Activated T-cell treated with anti-CD3 and anti-CD28 coated beads, Interleukin-2, amount 50 U/mL, for 24 hours (primary cell): Measurements from ENCODE around the gene AFF2.
"Not testable (repeated sequence)": the region's sequence is repeated elsewhere in the genome, so short reads cannot be mapped to it uniquely, and the experiment has no call there.

Experiments used
- DNase-seq: peaks from one replicate; pipeline ENCODE4 v3.0.0-alpha.2; 2020
- H3K27ac Mint-ChIP-seq: 2 replicates; pipeline ENCODE4 v1.8.0; 2020; ENCODE audit warnings: mild to moderate bottlenecking, mixed read lengths
- H3K27me3 Mint-ChIP-seq: 2 replicates; pipeline ENCODE4 v1.8.0; 2020; ENCODE audit warnings: mixed read lengths
- H3K36me3 Mint-ChIP-seq: 2 replicates; pipeline ENCODE4 v1.8.0; 2020; ENCODE audit warnings: low read depth, mixed read lengths
- H3K4me1 Mint-ChIP-seq: 2 replicates; pipeline ENCODE4 v1.8.0; 2020; ENCODE audit warnings: low read depth, mixed read lengths
- H3K4me3 Mint-ChIP-seq: 2 replicates; pipeline ENCODE4 v1.8.0; 2020; ENCODE audit warnings: mild to moderate bottlenecking, moderate library complexity, mixed read lengths
- H3K9me3 Mint-ChIP-seq: 2 replicates; pipeline ENCODE4 v1.8.0; 2020; ENCODE audit warnings: mixed read lengths

The AFF2 gene

GRCh38 chrX:148872881-148873280 lies 372.5 kb downstream of the AFF2 start:
- DNase-seq, result no peak
- Mint-ChIP-seq H3K4me1 (no peaks in the 10 kb centered on the region), H3K4me3 (no peak overlapping the region), H3K27me3 (peaks cover 14% of the 10 kb centered on the region), H3K27ac (no peak overlapping the region), H3K9me3 (no peaks in the 10 kb centered on the region), H3K36me3 (no peaks in the 10 kb centered on the region)

GRCh38 chrX:148874636-148875246 lies 374.3 kb downstream of the AFF2 start:
- Mint-ChIP-seq H3K36me3 (no peaks in the 10 kb centered on the region), H3K27ac (no peak overlapping the region), H3K27me3 (peaks cover 17% of the 10 kb centered on the region), H3K4me1 (no peaks in the 10 kb centered on the region), H3K4me3 (no peak overlapping the region), H3K9me3 (no peaks in the 10 kb centered on the region)
- no peak for DNase-seq

GRCh38 chrX:148878371-148878770 lies 378.0 kb downstream of the AFF2 start:
- no peaks in the 10 kb centered on the region for H3K4me1 Mint-ChIP-seq
- no peak for DNase-seq
- H3K36me3 Mint-ChIP-seq, result no peaks in the 10 kb centered on the region
- H3K27ac Mint-ChIP-seq, result no peak overlapping the region
- no peaks in the 10 kb centered on the region for H3K9me3 Mint-ChIP-seq
- H3K4me3 Mint-ChIP-seq, result no peak overlapping the region
- peaks cover 16% of the 10 kb centered on the region for H3K27me3 Mint-ChIP-seq

GRCh38 chrX:148885203-148885602 lies 384.8 kb downstream of the AFF2 start:
- H3K9me3 Mint-ChIP-seq, result no peaks in the 10 kb centered on the region
- no peak for DNase-seq
- H3K36me3 Mint-ChIP-seq, result no peaks in the 10 kb centered on the region
- H3K4me1 Mint-ChIP-seq, result no peaks in the 10 kb centered on the region
- H3K4me3 Mint-ChIP-seq, result no peak overlapping the region
- H3K27ac Mint-ChIP-seq, result no peak overlapping the region
- H3K27me3 Mint-ChIP-seq, result peaks cover 30% of the 10 kb centered on the region

GRCh38 chrX:148893395-148893794 lies 393.0 kb downstream of the AFF2 start:
- Mint-ChIP-seq H3K4me1 (no peaks in the 10 kb centered on the region), H3K27ac (no peak overlapping the region), H3K4me3 (no peak overlapping the region), H3K27me3 (peaks cover 26% of the 10 kb centered on the region), H3K36me3 (no peaks in the 10 kb centered on the region), H3K9me3 (no peaks in the 10 kb centered on the region)
- DNase-seq, result no peak

- H3K4me3 Mint-ChIP-seq, result no peak overlapping the region
- H3K27ac Mint-ChIP-seq, result no peak overlapping the region
- no peak for DNase-seq
- no peaks in the 10 kb centered on the region for H3K9me3 Mint-ChIP-seq
- no peaks in the 10 kb centered on the region for H3K4me1 Mint-ChIP-seq
- peaks cover 30% of the 10 kb centered on the region for H3K27me3 Mint-ChIP-seq
- H3K36me3 Mint-ChIP-seq, result no peaks in the 10 kb centered on the region
These were observed 402.2 kb downstream of the AFF2 start for GRCh38 chrX:148902581-148902980.

GRCh38 chrX:148903176-148903575 lies 402.8 kb downstream of the AFF2 start:
- Mint-ChIP-seq H3K27me3 (peaks cover 29% of the 10 kb centered on the region), H3K4me1 (no peaks in the 10 kb centered on the region), H3K4me3 (no peak overlapping the region), H3K36me3 (no peaks in the 10 kb centered on the region), H3K27ac (no peak overlapping the region), H3K9me3 (no peaks in the 10 kb centered on the region)
- DNase-seq, result no peak

- no peaks in the 10 kb centered on the region for H3K36me3 Mint-ChIP-seq
- no peak for DNase-seq
- H3K27ac Mint-ChIP-seq, result no peak overlapping the region
- H3K4me1 Mint-ChIP-seq, result no peaks in the 10 kb centered on the region
- no peaks in the 10 kb centered on the region for H3K9me3 Mint-ChIP-seq
- no peak overlapping the region for H3K4me3 Mint-ChIP-seq
- peaks cover 27% of the 10 kb centered on the region for H3K27me3 Mint-ChIP-seq
These were observed 404.1 kb downstream of the AFF2 start for GRCh38 chrX:148904421-148905111.

- Mint-ChIP-seq H3K27me3 (peaks cover 27% of the 10 kb centered on the region), H3K4me3 (no peak overlapping the region), H3K4me1 (no peaks in the 10 kb centered on the region), H3K27ac (no peak overlapping the region), H3K36me3 (no peaks in the 10 kb centered on the region), H3K9me3 (no peaks in the 10 kb centered on the region)
- DNase-seq, result no peak
These were observed 405.0 kb downstream of the AFF2 start for GRCh38 chrX:148905400-148905799.

GRCh38 chrX:148906628-148907027 lies 406.2 kb downstream of the AFF2 start:
- H3K27ac Mint-ChIP-seq, result not testable (repeated sequence)

GRCh38 chrX:148909758-148910157 lies 409.3 kb downstream of the AFF2 start:
- H3K9me3 Mint-ChIP-seq, result no peaks in the 10 kb centered on the region

More at GRCh38 chrX:148906628-148907027, 406.2 kb downstream of the AFF2 start:
- not testable (repeated sequence) for H3K9me3 Mint-ChIP-seq, H3K4me3 Mint-ChIP-seq, H3K4me1 Mint-ChIP-seq, DNase-seq, H3K36me3 Mint-ChIP-seq
- peaks cover 27% of the 10 kb centered on the region for H3K27me3 Mint-ChIP-seq

GRCh38 chrX:148913971-148914370 lies 413.6 kb downstream of the AFF2 start:
- no peaks in the 10 kb centered on the region for H3K36me3 Mint-ChIP-seq
- H3K27ac Mint-ChIP-seq, result no peak overlapping the region
- H3K4me3 Mint-ChIP-seq, result no peak overlapping the region
- H3K27me3 Mint-ChIP-seq, result peaks cover 17% of the 10 kb centered on the region
- no peaks in the 10 kb centered on the region for H3K9me3 Mint-ChIP-seq
- DNase-seq, result no peak
- H3K4me1 Mint-ChIP-seq, result no peaks in the 10 kb centered on the region

More at GRCh38 chrX:148909758-148910157, 409.3 kb downstream of the AFF2 start:
- H3K27me3 Mint-ChIP-seq, result peaks cover 25% of the 10 kb centered on the region
- H3K27ac Mint-ChIP-seq, result no peak overlapping the region
- no peak overlapping the region for H3K4me3 Mint-ChIP-seq
- no peaks in the 10 kb centered on the region for H3K36me3 Mint-ChIP-seq
- H3K4me1 Mint-ChIP-seq, result no peaks in the 10 kb centered on the region
- no peak for DNase-seq

GRCh38 chrX:148914783-148915182 lies 414.4 kb downstream of the AFF2 start:
- no peaks in the 10 kb centered on the region for H3K36me3 Mint-ChIP-seq
- H3K4me3 Mint-ChIP-seq, result no peak overlapping the region
- no peak overlapping the region for H3K27ac Mint-ChIP-seq
- H3K27me3 Mint-ChIP-seq, result peaks cover 17% of the 10 kb centered on the region
- no peaks in the 10 kb centered on the region for H3K4me1 Mint-ChIP-seq
- no peaks in the 10 kb centered on the region for H3K9me3 Mint-ChIP-seq
- DNase-seq, result no peak

- Mint-ChIP-seq H3K9me3 (no peaks in the 10 kb centered on the region), H3K27ac (no peak overlapping the region), H3K4me3 (no peak overlapping the region), H3K4me1 (no peaks in the 10 kb centered on the region), H3K27me3 (peaks cover 17% of the 10 kb centered on the region), H3K36me3 (no peaks in the 10 kb centered on the region)
- DNase-seq, result no peak
These were observed 415.1 kb downstream of the AFF2 start for GRCh38 chrX:148915474-148915873.

- no peaks in the 10 kb centered on the region for H3K4me1 Mint-ChIP-seq
- H3K4me3 Mint-ChIP-seq, result no peak overlapping the region
- H3K9me3 Mint-ChIP-seq, result no peaks in the 10 kb centered on the region
- no peak overlapping the region for H3K27ac Mint-ChIP-seq
- no peak for DNase-seq
- H3K36me3 Mint-ChIP-seq, result no peaks in the 10 kb centered on the region
- H3K27me3 Mint-ChIP-seq, result peaks cover 20% of the 10 kb centered on the region
These were observed 417.0 kb downstream of the AFF2 start for GRCh38 chrX:148917441-148917840.
